ENCODE results near the gene EFTUD2.

The EFTUD2 gene

GRCh38 chr17:44837196-44837595, 62.0 kb downstream of the EFTUD2 start:
- no peak for TF ChIP-seq EZH2 (IDR thresholded peaks at IDR 0.05; ENCODE audit: borderline replicate concordance, low read length)
- no peak for TF ChIP-seq CTCF (IDR thresholded peaks at IDR 0.05; ENCODE audit: low read length)
- H3K4me3 ChIP-seq (ENCODE audit: low read depth, low read length, poor library complexity, severe bottlenecking), result no peak overlapping the region
- no peaks in the 10 kb centered on the region for H4K20me1 ChIP-seq (ENCODE audit: insufficient read depth, low read length)
- no peaks in the 10 kb centered on the region for H3F3A ChIP-seq (ENCODE audit: insufficient read depth, low read length)
- H2AFZ ChIP-seq (ENCODE audit: low read length), result no peak overlapping the region
- H3K36me3 ChIP-seq (ENCODE audit: insufficient read depth, low read length), result no peaks in the 10 kb centered on the region
- H3K4me1 ChIP-seq (ENCODE audit: insufficient read depth, low read length, severe bottlenecking), result no peaks in the 10 kb centered on the region
- no peaks in the 10 kb centered on the region for H3K79me2 ChIP-seq (ENCODE audit: insufficient read depth, low read length)
- no peaks in the 10 kb centered on the region for H3K9me3 ChIP-seq (ENCODE audit: low read length)
- no peaks in the 10 kb centered on the region for H3K9me2 ChIP-seq (ENCODE audit: low read depth, low read length)
- no peak overlapping the region for H3K27ac ChIP-seq (ENCODE audit: low read depth, low read length, poor library complexity, severe bottlenecking)
- no peak overlapping the region for H3K4me2 ChIP-seq (ENCODE audit: low read length)
- H3K27me3 ChIP-seq (ENCODE audit: insufficient read depth, low read length), result peaks cover 4% of the 10 kb centered on the region; the same call in 1 of the 2 replicates
- H3K9ac ChIP-seq (ENCODE audit: low read length), result no peak overlapping the region

DNA sequence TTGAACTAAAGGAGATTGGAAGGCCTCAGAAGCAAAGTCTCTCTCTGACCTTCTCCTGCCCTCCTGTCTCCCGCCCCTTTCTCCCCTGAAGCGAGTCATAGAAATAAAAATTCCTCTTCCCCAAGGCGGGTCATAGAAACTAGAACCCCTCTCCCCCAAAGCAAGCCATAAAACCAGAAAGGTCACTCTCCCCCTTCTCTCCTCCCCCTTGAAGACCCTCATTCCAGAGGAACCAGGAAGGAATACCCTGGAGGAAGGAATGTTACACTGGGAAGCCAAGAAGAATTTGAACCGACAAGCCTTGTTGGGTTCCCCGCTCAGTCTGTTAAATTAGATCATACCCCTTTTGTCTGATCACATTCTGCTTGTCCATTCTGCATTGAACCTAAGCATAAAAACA, 66.4 kb downstream of the EFTUD2 start:
- Histone ChIP-seq H3K27me3 (ENCODE audit: insufficient read depth, low read length) (peaks cover 4% of the 10 kb centered on the region; the same call in 1 of the 2 replicates), H3K9me2 (ENCODE audit: low read depth, low read length) (no peaks in the 10 kb centered on the region), H3K4me1 (ENCODE audit: insufficient read depth, low read length, severe bottlenecking) (peaks cover 20% of the 10 kb centered on the region), H3K4me2 (ENCODE audit: low read length) (no peak overlapping the region), H3F3A (ENCODE audit: insufficient read depth, low read length) (no peaks in the 10 kb centered on the region), H2AFZ (ENCODE audit: low read length) (no peak overlapping the region), H3K27ac (ENCODE audit: low read depth, low read length, poor library complexity, severe bottlenecking) (no peak overlapping the region), H3K79me2 (ENCODE audit: insufficient read depth, low read length) (peaks cover 15% of the 10 kb centered on the region), H3K36me3 (ENCODE audit: insufficient read depth, low read length) (no peaks in the 10 kb centered on the region), H3K4me3 (ENCODE audit: low read depth, low read length, poor library complexity, severe bottlenecking) (no peak overlapping the region), H4K20me1 (ENCODE audit: insufficient read depth, low read length) (no peaks in the 10 kb centered on the region), H3K9me3 (ENCODE audit: low read length) (no peaks in the 10 kb centered on the region), H3K9ac (ENCODE audit: low read length) (no peak overlapping the region)
- TF ChIP-seq EZH2 (IDR thresholded peaks at IDR 0.05; ENCODE audit: borderline replicate concordance, low read length) (no peak), CTCF (IDR thresholded peaks at IDR 0.05; ENCODE audit: low read length) (no peak)

DNA sequence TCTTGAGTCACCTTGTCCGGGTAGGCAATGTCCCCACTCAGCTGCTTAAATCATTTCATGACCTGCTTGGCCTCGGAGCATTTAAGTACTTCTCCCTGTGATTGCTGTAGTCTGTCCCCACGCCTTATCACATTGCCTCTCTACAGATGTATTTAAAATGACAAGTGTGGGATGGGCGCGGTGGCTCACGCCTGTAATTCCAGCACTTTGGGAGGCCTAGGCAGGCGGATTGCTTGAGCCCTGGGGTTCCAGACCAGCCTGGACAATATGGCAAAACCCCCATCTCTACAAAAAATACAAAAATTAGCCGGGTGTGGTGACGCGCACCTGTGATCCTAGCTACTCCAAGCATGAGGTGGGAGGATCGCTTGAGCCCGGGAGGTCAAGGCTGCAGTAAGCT, 67.9 kb downstream of the EFTUD2 start:
- H3K4me3 ChIP-seq (ENCODE audit: low read depth, low read length, poor library complexity, severe bottlenecking), result no peak overlapping the region
- TF ChIP-seq CTCF (IDR thresholded peaks at IDR 0.05; ENCODE audit: low read length), result no peak
- TF ChIP-seq EZH2 (IDR thresholded peaks at IDR 0.05; ENCODE audit: borderline replicate concordance, low read length), result no peak
- H3F3A ChIP-seq (ENCODE audit: insufficient read depth, low read length), result no peaks in the 10 kb centered on the region
- H3K9me2 ChIP-seq (ENCODE audit: low read depth, low read length), result no peaks in the 10 kb centered on the region
- H3K79me2 ChIP-seq (ENCODE audit: insufficient read depth, low read length), result peaks cover 29% of the 10 kb centered on the region
- no peak overlapping the region for H2AFZ ChIP-seq (ENCODE audit: low read length)
- no peaks in the 10 kb centered on the region for H3K9me3 ChIP-seq (ENCODE audit: low read length)
- H3K4me1 ChIP-seq (ENCODE audit: insufficient read depth, low read length, severe bottlenecking), result peaks cover 35% of the 10 kb centered on the region
- no peak overlapping the region for H3K9ac ChIP-seq (ENCODE audit: low read length)
- peaks cover under 1% of the 10 kb centered on the region; the same call in 1 of the 2 replicates for H3K36me3 ChIP-seq (ENCODE audit: insufficient read depth, low read length)
- peaks cover 4% of the 10 kb centered on the region; the same call in 1 of the 2 replicates for H3K27me3 ChIP-seq (ENCODE audit: insufficient read depth, low read length)
- H3K27ac ChIP-seq (ENCODE audit: low read depth, low read length, poor library complexity, severe bottlenecking), result no peak overlapping the region
- no peak overlapping the region for H3K4me2 ChIP-seq (ENCODE audit: low read length)
- H4K20me1 ChIP-seq (ENCODE audit: insufficient read depth, low read length), result no peaks in the 10 kb centered on the region
